HepG2 (cell line): ENCODE measurements around the gene SEPTIN10. TPM values are rescaled to one million over a fixed set of nuclear protein-coding genes. Genes with fewer than 3 reads are reported as not detected.

Source experiments
- CBX2 ChIP-seq, 2 experiments: fragments of 200-600 bp in 1 of 2; sonication (generic); formaldehyde crosslinking in 1 of 2; IDR thresholded peaks; 2 replicates each; pipeline versions ENCODE4 v1.7.0 to v1.8.1; 2018 to 2022; ENCODE audit warnings: low read depth in 2 of 2, low read length in 1 of 2, mild to moderate bottlenecking in 1 of 2, missing genetic modification reagents in 1 of 2
- CREB1 ChIP-seq, 2 experiments: fragments of 450-650 bp in 1 of 2; IDR thresholded peaks; 2 replicates each; pipeline ENCODE4 v1.6.1; 2016 to 2017; ENCODE audit warnings: control low read depth in 1 of 2, mild to moderate bottlenecking in 1 of 2, missing compliant biosample characterization in 1 of 2, missing genetic modification characterization in 1 of 2
- HOMEZ ChIP-seq: IDR thresholded peaks from 2 replicates; pipeline ENCODE4 v1.6.1; 2016; ENCODE audit warnings: low read depth
- MBNL3 ChIP-seq: fragments of 250-450 bp; sonication (Bioruptor Pico); conservative IDR thresholded peaks from 2 replicates; pipeline ENCODE4 v1.8.0; 2022; ENCODE audit warnings: mild to moderate bottlenecking, inconsistent platforms
- NFIC ChIP-seq: IDR thresholded peaks from 2 replicates; pipeline ENCODE4 v1.6.1; 2012; ENCODE audit warnings: mild to moderate bottlenecking, low read length, inconsistent platforms
- PCBP2 ChIP-seq: fragments of 200-400 bp; formaldehyde crosslinking; optimal IDR thresholded peaks from 2 replicates; pipeline ENCODE3; 2018; ENCODE audit warnings: low read length, low read depth; ENCODE audit not compliant: poor library complexity, severe bottlenecking
- RXRA ChIP-seq: sonication (generic); formaldehyde crosslinking; IDR thresholded peaks from 2 replicates; pipeline ENCODE4 v1.5.1; 2020; ENCODE audit warnings: missing genetic modification reagents
- SNRNP70 ChIP-seq: fragments of 200-400 bp; formaldehyde crosslinking; IDR thresholded peaks from 2 replicates; pipeline ENCODE4 v1.6.1; 2017; ENCODE audit warnings: mild to moderate bottlenecking, low read depth, low read length, moderate library complexity
- ZNF232 ChIP-seq: sonication (generic); formaldehyde crosslinking; IDR thresholded peaks from 2 replicates; pipeline ENCODE4 v1.4.0; 2020; ENCODE audit warnings: missing genetic modification reagents, borderline replicate concordance
- ZNF234 ChIP-seq: sonication (generic); formaldehyde crosslinking; conservative IDR thresholded peaks from 2 replicates; pipeline ENCODE4 v1.5.1; 2020; ENCODE audit warnings: mild to moderate bottlenecking, missing genetic modification reagents
- ZNF513 ChIP-seq: sonication (generic); formaldehyde crosslinking; conservative IDR thresholded peaks from 2 replicates; pipeline ENCODE4 v1.5.0; 2020; ENCODE audit warnings: missing genetic modification reagents
- ZNF75D ChIP-seq: sonication (generic); formaldehyde crosslinking; IDR thresholded peaks from 2 replicates; pipeline ENCODE4 v1.8.1; 2023; ENCODE audit warnings: missing genetic modification reagents, mild to moderate bottlenecking, borderline replicate concordance
- ZNF772 ChIP-seq: sonication (generic); formaldehyde crosslinking; IDR thresholded peaks from 2 replicates; pipeline ENCODE4 v1.5.0; 2020; ENCODE audit warnings: mild to moderate bottlenecking, missing genetic modification reagents
- ZSCAN21 ChIP-seq: sonication (generic); formaldehyde crosslinking; IDR thresholded peaks from 2 replicates; pipeline ENCODE4 v1.8.0; 2022; ENCODE audit warnings: mild to moderate bottlenecking, missing genetic modification reagents, moderate library complexity, borderline replicate concordance
- polyA plus RNA-seq, 8 experiments: library from polyadenylated mRNA; depleted of rRNA in 3 of 8; stranded (reverse) in 7 of 8; unstranded in 1 of 8; fragments of >200 nt; fragmentation: Illumina TruSeq in 4 of 8; extraction: Trizol in 4 of 8; gene quantifications; 2 replicates each; pipeline versions ENCODE4 v1.2.1 to v1.2.3, GENCODE V29; 2011 to 2016; ENCODE audit warnings: low read depth in 4 of 8, missing spikeins in 1 of 8, mixed read lengths in 1 of 8; ENCODE audit not compliant: insufficient read depth in 1 of 8
- total RNA-seq, 5 experiments: library from RNA; depleted of rRNA; stranded (reverse); fragments of >200 nt; fragmentation: Illumina TruSeq; extraction: Trizol; gene quantifications; 2 replicates each; pipeline ENCODE4 v1.2.3, GENCODE V29; 2016; ENCODE audit warnings: low read depth in 1 of 5
- TF ChIP-seq, protein P1 (sequence below): sonication (generic); formaldehyde crosslinking; IDR thresholded peaks from 2 replicates; pipeline ENCODE4 v1.8.1; 2023; ENCODE audit warnings: missing genetic modification reagents, mild to moderate bottlenecking, borderline replicate concordance
- TF ChIP-seq, protein P2 (sequence below): IDR thresholded peaks from 2 replicates; pipeline ENCODE4 v1.6.1; 2018; ENCODE audit warnings: missing genetic modification reagents
- TF ChIP-seq, protein P3 (sequence below), 2 experiments: sonication (generic) in 1 of 2; formaldehyde crosslinking in 1 of 2; IDR thresholded peaks; 2 replicates each; pipeline versions ENCODE4 v1.4.0 to v1.6.1; 2016 to 2020; ENCODE audit warnings: borderline replicate concordance in 1 of 2, low read depth in 1 of 2, mild to moderate bottlenecking in 1 of 2, missing genetic modification reagents in 1 of 2
- TF ChIP-seq, protein P4 (sequence below): sonication (generic); formaldehyde crosslinking; IDR thresholded peaks from 2 replicates; pipeline ENCODE4 v1.5.0; 2020; ENCODE audit warnings: missing genetic modification reagents, mild to moderate bottlenecking, borderline replicate concordance

SEPTIN10 gene
- total and polyA plus RNA-seq, 2 of the 13 experiments (the other 11 are each of a cell fraction or from before 2014, with no cell fraction given) = 45.8 to 67.5 TPM

DNA sequence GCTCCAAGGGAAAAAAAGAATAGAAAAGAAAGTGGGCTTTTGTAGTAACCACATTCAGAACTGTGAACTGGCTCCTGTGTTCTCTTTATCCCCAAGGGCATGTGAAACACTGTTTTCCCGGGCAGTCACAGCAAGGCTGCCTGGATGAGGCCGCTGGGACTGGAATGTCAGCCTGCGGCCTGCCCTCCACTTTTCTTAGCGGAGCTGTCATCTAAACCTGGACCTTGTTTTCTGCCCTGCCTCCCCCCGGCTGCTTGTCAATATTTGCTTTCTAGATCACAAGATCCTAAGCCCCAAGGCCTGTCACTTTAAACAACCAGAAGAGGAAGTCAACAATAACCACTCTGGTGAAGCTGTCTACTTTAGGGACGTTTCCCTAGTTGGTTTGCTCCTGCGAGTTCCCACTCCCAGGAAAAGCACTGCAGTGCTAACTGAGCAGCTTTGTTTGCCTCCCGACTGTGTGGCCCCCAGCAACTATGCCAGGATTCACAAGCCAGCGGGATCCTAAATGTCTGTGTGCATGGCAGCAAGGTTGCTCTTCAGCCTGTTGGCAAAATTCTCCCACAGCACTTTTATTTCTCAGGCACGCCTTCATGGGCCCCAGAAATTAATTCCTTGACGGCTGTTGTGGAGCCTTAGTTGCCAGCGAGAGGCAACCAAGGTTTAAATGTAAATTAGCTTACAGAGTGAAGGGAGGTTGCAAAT, 31.0 kb upstream of the SEPTIN10 start (continued):
- TF ChIP-seq, protein P1, sequence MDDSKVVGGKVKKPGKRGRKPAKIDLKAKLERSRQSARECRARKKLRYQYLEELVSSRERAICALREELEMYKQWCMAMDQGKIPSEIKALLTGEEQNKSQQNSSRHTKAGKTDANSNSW (CRISPR knock-in tag) = no peak
- no peak for TF ChIP-seq MBNL3 (CRISPR knock-in tag)
- TF ChIP-seq ZNF234 (CRISPR knock-in tag) = no peak
- TF ChIP-seq ZNF232 = peak; percentile 97
- TF ChIP-seq, protein P2, sequence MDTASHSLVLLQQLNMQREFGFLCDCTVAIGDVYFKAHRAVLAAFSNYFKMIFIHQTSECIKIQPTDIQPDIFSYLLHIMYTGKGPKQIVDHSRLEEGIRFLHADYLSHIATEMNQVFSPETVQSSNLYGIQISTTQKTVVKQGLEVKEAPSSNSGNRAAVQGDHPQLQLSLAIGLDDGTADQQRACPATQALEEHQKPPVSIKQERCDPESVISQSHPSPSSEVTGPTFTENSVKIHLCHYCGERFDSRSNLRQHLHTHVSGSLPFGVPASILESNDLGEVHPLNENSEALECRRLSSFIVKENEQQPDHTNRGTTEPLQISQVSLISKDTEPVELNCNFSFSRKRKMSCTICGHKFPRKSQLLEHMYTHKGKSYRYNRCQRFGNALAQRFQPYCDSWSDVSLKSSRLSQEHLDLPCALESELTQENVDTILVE (CRISPR knock-in tag) = peak; percentile 73
- TF ChIP-seq RXRA (CRISPR knock-in tag) = peak; percentile 91
- no peak for TF ChIP-seq CBX2 (IDR thresholded peaks at IDR 0.05; ENCODE audit: low read depth, low read length)
- no peak for TF ChIP-seq CBX2 (CRISPR knock-in tag; IDR thresholded peaks at IDR 0.05; ENCODE audit: low read depth)
- TF ChIP-seq SNRNP70 = no peak
- TF ChIP-seq, protein P3, sequence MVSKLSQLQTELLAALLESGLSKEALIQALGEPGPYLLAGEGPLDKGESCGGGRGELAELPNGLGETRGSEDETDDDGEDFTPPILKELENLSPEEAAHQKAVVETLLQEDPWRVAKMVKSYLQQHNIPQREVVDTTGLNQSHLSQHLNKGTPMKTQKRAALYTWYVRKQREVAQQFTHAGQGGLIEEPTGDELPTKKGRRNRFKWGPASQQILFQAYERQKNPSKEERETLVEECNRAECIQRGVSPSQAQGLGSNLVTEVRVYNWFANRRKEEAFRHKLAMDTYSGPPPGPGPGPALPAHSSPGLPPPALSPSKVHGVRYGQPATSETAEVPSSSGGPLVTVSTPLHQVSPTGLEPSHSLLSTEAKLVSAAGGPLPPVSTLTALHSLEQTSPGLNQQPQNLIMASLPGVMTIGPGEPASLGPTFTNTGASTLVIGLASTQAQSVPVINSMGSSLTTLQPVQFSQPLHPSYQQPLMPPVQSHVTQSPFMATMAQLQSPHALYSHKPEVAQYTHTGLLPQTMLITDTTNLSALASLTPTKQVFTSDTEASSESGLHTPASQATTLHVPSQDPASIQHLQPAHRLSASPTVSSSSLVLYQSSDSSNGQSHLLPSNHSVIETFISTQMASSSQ (IDR thresholded peaks at IDR 0.05; ENCODE audit: low read depth) = peak; percentile 85
- TF ChIP-seq, protein P3 (CRISPR knock-in tag; IDR thresholded peaks at IDR 0.05; ENCODE audit: borderline replicate concordance) = peak; percentile 96; the same call in 1 of the 2 replicates
- no peak for TF ChIP-seq ZNF75D (CRISPR knock-in tag)
- TF ChIP-seq, protein P4, sequence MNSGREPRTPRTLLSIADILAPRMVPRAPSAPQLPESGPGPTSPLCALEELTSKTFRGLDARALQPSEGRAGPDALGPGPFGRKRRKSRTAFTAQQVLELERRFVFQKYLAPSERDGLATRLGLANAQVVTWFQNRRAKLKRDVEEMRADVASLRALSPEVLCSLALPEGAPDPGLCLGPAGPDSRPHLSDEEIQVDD (CRISPR knock-in tag) = no peak
- TF ChIP-seq ZNF772 = peak; percentile 54; the same call in 1 of the 2 replicates
- TF ChIP-seq CREB1 (IDR thresholded peaks at IDR 0.05) = peak; percentile 49
- TF ChIP-seq CREB1 (CRISPR knock-in tag; IDR thresholded peaks at IDR 0.05) = peak; percentile 79
- no peak for TF ChIP-seq PCBP2
- peak; percentile 93 for TF ChIP-seq HOMEZ (CRISPR knock-in tag)
- TF ChIP-seq NFIC = peak; percentile 98
- TF ChIP-seq ZSCAN21 (CRISPR knock-in tag) = peak; percentile 97
- TF ChIP-seq ZNF513 (CRISPR knock-in tag) = no peak
